Adipocyte (in vitro differentiated cells): Measurements from ENCODE around the gene KRTAP10-2.

Experiments used
- DNase-seq: peaks from one replicate; pipeline ENCODE4 v3.0.0-alpha.2; 2015; ENCODE audit warnings: low read depth
- H3K27me3 ChIP-seq: replicated peaks from 2 replicates; pipeline ENCODE4 v1.7.0; 2013; ENCODE audit warnings: mild to moderate bottlenecking, low read length, moderate library complexity; ENCODE audit not compliant: control insufficient read depth, insufficient read depth
- H3K36me3 ChIP-seq: 2 replicates; pipeline ENCODE4 v1.7.0; 2013; ENCODE audit warnings: low read length, mild to moderate bottlenecking, moderate library complexity; ENCODE audit not compliant: control insufficient read depth, insufficient read depth, severe bottlenecking
- H3K4me1 ChIP-seq: 2 replicates; pipeline ENCODE4 v1.7.0; 2013; ENCODE audit warnings: mild to moderate bottlenecking, low read length, moderate library complexity; ENCODE audit not compliant: control insufficient read depth, insufficient read depth
- H3K4me3 ChIP-seq: 2 replicates; pipeline ENCODE4 v1.7.0; 2013; ENCODE audit warnings: mild to moderate bottlenecking, low read length, moderate library complexity
- H3K9ac ChIP-seq: 2 replicates; pipeline ENCODE4 v1.7.0; 2013; ENCODE audit warnings: mild to moderate bottlenecking, low read length, moderate library complexity
- H3K9me3 ChIP-seq: 2 replicates; pipeline ENCODE4 v1.7.0; 2013; ENCODE audit warnings: mild to moderate bottlenecking, low read length, moderate library complexity; ENCODE audit not compliant: control insufficient read depth

Gene KRTAP10-2

DNA sequence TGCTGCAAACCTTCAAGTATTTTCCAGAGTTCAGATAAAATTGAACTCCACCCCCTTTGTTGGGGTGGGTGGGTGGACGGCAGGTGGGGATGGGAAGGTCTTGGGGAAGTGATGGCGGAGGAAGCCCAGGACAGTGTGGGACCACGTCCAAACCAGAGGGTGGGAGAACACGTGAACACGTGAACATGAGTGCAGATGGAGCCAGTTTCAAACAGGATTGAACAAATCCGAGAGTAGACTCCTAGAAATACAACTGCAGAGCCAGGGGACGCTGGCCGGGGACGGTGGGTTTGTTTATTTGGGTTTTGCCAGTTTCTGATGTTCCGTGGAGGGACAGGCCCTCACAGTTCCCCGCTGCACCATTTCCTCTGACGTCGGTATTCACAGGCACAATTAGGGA lies 2.9 kb downstream of the KRTAP10-2 start:
- H3K27me3 ChIP-seq, result peaks cover 36% of the 10 kb centered on the region
- H3K4me1 ChIP-seq, result no peaks in the 10 kb centered on the region
- no peak for DNase-seq
- no peak overlapping the region for H3K4me3 ChIP-seq
- peaks cover 25% of the 10 kb centered on the region for H3K9me3 ChIP-seq
- H3K36me3 ChIP-seq, result no peaks in the 10 kb centered on the region
- no peak overlapping the region for H3K9ac ChIP-seq

DNA sequence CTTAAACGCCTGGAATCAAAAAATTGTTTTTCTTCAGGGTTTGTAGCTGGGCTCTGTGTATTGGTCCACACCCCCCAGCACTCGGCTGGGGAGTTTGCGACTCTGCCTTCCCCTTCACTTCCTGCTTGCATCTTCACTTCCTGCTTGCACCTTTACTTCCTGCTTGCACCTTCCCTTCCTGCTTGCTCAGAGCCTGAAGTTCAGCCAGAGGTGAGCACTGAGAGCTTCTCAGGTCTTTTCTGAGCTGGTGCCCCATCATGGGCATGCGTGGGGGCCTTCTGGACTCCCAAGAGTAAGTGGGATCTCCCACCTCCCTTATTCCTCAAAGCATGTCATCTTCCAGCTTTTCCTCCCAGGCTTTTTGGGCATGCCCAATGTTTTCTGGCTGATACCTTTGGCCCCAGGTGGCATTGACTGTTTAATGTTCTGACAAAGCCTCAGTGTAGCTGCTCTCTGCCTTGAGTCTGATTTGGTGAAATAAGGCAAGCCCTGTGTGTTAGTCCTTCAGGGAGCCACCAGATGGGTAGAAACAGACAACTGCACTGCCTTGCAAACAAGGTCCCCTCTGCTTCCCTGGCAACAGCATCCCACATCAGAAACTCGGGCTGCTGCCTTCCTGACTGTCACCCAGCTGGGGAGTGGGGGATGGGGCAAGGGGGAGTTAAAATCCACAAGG lies 3.5 kb downstream of the KRTAP10-2 start:
- no peaks in the 10 kb centered on the region for H3K4me1 ChIP-seq
- H3K9me3 ChIP-seq, result peaks cover 31% of the 10 kb centered on the region
- no peak overlapping the region for H3K9ac ChIP-seq
- peaks cover 31% of the 10 kb centered on the region for H3K27me3 ChIP-seq
- no peaks in the 10 kb centered on the region for H3K36me3 ChIP-seq
- DNase-seq, result no peak
- no peak overlapping the region for H3K4me3 ChIP-seq

DNA sequence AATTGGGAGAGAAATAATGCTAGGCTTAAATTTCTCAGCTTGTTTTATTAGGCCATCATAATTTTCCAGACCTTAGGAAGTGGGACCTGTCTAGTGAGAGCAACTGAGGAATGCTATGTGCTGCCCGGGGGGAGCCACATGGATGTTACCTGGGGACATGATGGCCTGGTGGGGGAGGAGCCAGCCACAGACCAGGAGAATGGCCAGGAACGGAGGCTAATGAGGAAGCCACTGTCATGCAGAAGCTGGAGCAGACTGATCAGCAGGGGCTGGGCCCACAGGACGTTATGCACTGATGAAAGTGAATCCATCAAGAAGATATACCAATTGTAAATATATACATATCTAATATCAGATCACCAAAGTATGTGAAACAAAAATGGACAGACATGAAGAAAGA lies 6.7 kb downstream of the KRTAP10-2 start:
- Histone ChIP-seq H3K9ac (no peak overlapping the region), H3K27me3 (peaks cover 16% of the 10 kb centered on the region), H3K4me1 (no peaks in the 10 kb centered on the region), H3K4me3 (no peak overlapping the region), H3K36me3 (no peaks in the 10 kb centered on the region), H3K9me3 (peaks cover 45% of the 10 kb centered on the region)
- no peak for DNase-seq

DNA sequence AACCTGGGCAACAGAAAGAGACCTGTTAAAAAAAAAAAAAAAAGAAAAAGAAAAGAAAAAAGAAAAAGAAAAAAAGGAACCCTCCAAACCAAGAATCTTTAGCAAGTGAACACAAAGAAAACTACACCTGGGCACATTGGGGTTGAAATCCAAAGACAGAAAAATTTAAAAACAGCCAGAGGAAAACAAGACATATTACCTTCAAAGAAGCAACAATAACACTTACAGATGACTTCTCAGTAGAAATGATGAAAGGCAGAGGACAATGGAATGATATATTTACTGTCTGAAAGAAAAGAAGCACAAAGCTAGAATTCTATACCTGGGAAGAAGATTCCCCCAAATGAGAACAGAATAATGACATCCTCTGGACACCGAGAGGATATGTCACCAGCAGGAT lies 8.6 kb downstream of the KRTAP10-2 start:
- no peak overlapping the region for H3K4me3 ChIP-seq
- DNase-seq, result no peak
- no peaks in the 10 kb centered on the region for H3K4me1 ChIP-seq
- H3K36me3 ChIP-seq, result no peaks in the 10 kb centered on the region
- no peak overlapping the region for H3K9ac ChIP-seq
- peaks cover 43% of the 10 kb centered on the region for H3K9me3 ChIP-seq
- H3K27me3 ChIP-seq, result peaks cover 4% of the 10 kb centered on the region

DNA sequence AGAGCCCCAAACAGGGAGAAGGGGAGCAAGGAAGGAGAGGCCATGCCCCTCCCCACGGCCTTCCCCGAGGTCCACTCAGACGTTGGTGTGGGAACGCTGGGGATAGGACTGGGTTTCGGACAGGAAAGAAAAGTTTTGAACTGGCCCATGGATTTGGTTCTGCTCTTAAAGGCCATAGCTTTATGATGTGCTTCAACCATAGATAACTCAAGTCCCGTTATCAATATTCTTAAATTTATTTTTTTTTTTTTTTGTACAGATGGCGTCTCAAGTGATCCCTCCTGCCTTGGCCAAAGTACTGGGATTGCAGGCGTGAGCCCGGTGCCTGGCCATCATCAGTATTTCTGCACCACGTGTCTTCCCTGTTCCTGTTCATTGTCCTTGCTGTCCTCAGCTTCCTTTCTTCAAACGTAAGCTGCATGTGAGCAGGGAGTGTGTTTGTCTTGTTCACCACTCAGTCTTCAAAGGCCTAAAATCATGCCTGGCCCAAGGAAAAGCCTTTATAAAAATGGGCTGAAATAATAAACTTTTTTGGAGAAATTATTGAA lies 10.5 kb downstream of the KRTAP10-2 start:
- Histone ChIP-seq H3K36me3 (no peaks in the 10 kb centered on the region), H3K9me3 (peaks cover 25% of the 10 kb centered on the region), H3K4me1 (no peaks in the 10 kb centered on the region), H3K27me3 (peaks cover 3% of the 10 kb centered on the region), H3K4me3 (no peak overlapping the region), H3K9ac (no peak overlapping the region)
- no peak for DNase-seq

DNA sequence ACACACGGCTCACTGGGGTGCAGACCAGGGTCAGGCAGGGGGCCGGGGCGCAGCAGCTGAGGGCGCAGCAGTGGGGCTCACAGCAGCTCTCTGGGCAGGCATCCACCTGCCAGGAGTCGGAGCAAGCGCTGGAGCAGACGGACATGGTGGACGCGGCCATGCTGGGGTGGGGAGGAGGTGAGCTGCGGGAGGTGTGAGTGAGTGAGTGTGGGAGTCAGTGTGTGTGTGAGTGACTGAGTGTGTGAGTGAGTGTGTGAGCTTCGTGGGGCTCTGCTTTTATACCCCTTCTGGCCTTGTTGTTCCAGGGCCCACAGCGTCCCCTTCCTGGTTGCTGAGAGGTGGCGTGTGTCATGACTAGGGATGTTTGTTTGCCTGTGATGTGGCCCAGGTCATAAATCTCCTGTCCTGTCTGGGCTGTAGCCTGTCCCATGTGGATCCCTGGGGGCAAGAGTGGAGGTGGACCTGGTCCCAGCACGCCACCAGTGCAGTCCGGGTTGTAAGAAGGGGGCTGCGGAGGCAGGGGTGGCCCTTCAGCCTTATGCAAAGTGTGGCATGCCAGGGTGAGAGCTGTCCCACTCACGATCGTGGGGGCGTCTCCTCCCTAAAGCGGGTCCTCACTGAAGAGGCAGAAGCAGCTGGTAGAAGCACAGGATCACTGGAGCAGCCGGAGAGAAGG lies 11.2 kb downstream of the KRTAP10-2 start, which contains the start of gene KRTAP10-1:
Gene KRTAP10-1, minus strand, starts transcription at position 205 of the 676 bp plus-strand sequence. Its CDS starts 45 bp downstream, at position 160.
- Histone ChIP-seq H3K4me1 (no peaks in the 10 kb centered on the region), H3K27me3 (peaks cover 3% of the 10 kb centered on the region), H3K4me3 (no peak within 1 kb of the TSS), H3K36me3 (no peaks in the 10 kb centered on the region), H3K9ac (no peak within 1 kb of the TSS), H3K9me3 (peaks cover 20% of the 10 kb centered on the region)
- no peak for DNase-seq

DNA sequence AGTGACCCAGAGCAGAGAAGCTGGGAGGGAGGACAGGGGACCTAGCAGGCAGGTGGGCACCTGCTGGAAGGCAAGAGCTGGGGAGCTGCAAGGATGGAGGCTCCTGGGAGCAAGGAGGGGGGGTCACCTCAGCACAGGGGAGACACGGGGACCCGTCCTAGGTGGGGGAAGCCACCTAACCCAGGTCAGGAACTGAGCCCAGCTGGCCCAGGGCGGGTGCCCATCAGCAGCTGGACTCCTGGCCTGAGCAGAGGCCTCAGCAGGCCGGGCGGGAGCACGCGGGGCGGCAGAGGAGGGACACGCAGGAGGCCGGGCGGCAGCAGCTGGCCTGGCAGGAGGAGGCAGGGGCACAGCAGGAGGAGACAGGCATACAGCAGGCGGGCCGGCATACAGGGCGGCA lies 12.3 kb downstream of the KRTAP10-2 start:
- H3K36me3 ChIP-seq, result no peaks in the 10 kb centered on the region
- DNase-seq, result no peak
- H3K9ac ChIP-seq, result no peak overlapping the region
- no peak overlapping the region for H3K4me3 ChIP-seq
- H3K27me3 ChIP-seq, result peaks cover 3% of the 10 kb centered on the region
- no peaks in the 10 kb centered on the region for H3K4me1 ChIP-seq
- H3K9me3 ChIP-seq, result peaks cover 20% of the 10 kb centered on the region

DNA sequence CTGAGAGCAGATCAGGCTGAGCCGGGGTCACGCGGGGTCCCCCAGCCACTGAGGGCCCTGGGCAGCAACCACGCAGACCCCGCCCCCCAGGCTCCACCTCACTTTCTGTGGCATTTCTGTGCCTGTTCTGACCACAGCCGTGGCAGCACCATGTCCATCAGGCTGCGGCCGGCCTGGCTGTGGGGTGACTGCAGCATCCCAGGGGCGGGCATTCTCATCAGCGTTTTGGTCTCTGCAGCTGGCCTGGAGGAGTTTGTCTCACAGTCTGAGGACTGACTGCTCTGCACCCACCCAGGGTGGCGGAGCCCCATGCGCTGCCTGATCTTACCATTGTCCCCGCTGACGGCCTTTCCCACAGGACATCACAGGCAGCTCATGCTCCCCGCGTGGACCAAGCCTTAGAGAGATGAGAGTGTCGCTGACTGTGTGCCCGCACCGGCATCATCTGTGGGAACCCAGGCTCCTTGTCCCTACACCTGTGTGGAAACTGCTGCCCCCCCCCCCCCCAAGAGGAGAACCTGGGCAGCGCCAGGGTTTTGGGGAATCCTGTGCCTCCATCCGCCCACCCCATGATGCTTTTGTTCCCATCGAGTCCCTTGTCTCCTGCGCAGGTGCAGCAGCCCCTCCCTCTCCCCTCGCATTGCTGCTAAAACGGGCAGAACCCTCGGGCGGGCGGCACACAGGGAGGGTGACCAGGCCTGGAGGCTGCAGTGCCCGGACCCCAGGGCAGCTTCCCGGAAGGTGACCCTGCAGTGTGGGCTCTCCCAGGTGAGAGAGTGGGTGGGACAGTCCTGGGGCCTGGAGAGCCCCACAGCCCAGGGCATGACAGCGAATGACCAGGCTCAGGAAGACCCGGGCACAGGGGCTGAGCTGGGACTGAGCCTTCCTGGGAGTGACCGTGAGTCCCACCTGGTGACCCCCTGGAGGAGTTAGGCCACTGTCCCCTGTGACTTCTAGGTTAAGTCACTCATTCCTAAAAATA lies 13.1 kb downstream of the KRTAP10-2 start:
- Histone ChIP-seq H3K9ac (no peak overlapping the region), H3K4me3 (no peak overlapping the region), H3K9me3 (peaks cover 19% of the 10 kb centered on the region), H3K36me3 (no peaks in the 10 kb centered on the region), H3K4me1 (no peaks in the 10 kb centered on the region), H3K27me3 (peaks cover 3% of the 10 kb centered on the region)
- DNase-seq, result no peak

DNA sequence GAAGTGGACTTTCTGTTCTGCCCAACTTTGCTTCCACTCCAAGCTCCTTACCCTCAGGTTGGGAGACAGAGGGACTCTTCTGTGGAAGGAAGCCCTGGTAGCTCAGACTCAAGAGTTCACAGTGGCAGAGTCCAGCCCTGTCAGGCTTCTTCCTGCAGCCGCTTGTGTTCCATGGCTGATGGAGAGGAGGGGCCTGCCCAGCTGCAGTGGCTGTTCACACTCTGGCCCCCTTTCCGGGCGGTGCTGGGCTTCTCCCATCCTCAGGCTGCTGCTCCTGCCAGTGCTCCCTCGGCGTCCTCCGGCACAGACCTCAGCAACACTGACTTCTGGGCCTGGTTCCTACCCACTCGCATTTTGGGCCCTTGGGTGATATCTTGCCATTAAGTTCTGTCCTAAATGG lies 15.3 kb downstream of the KRTAP10-2 start:
- peaks cover under 1% of the 10 kb centered on the region for H3K9me3 ChIP-seq
- H3K36me3 ChIP-seq, result no peaks in the 10 kb centered on the region
- no peak overlapping the region for H3K9ac ChIP-seq
- peaks cover 12% of the 10 kb centered on the region for H3K27me3 ChIP-seq
- no peak for DNase-seq
- no peaks in the 10 kb centered on the region for H3K4me1 ChIP-seq
- H3K4me3 ChIP-seq, result no peak overlapping the region

DNA sequence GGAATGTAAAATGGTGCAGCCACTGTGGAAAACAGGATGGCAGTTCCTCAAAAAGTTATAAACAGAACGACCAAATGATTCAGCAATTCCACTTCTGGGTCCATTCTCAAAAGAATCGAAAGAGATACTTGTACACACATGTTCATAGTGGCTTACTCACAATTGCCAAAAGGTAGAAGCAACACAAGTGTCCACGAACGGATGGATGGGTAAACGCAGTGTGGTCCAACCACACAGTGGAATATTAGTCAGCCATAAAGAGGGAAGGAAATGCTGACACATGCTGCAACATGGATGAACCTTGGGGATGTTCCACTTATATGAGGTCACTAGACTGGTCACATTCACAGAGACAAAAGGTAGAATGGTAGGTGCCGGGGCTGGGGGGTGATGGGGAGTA lies 16.6 kb downstream of the KRTAP10-2 start:
- H3K9ac ChIP-seq, result no peak overlapping the region
- H3K9me3 ChIP-seq, result no peaks in the 10 kb centered on the region
- DNase-seq, result no peak
- peaks cover 12% of the 10 kb centered on the region for H3K27me3 ChIP-seq
- H3K36me3 ChIP-seq, result no peaks in the 10 kb centered on the region
- H3K4me3 ChIP-seq, result no peak overlapping the region
- no peaks in the 10 kb centered on the region for H3K4me1 ChIP-seq
